ENCODE results near the gene TRANK1. TPM values are rescaled to one million over a fixed set of nuclear protein-coding genes. Genes with fewer than 3 reads are reported as not detected.
A peak's percentile ranks its signal among the peaks of the same experiment; 100 is the strongest.

Gene TRANK1
- total and polyA plus RNA-seq, 2 experiments from 2014 or later, result 1.8 to 6.7 TPM

DNA sequence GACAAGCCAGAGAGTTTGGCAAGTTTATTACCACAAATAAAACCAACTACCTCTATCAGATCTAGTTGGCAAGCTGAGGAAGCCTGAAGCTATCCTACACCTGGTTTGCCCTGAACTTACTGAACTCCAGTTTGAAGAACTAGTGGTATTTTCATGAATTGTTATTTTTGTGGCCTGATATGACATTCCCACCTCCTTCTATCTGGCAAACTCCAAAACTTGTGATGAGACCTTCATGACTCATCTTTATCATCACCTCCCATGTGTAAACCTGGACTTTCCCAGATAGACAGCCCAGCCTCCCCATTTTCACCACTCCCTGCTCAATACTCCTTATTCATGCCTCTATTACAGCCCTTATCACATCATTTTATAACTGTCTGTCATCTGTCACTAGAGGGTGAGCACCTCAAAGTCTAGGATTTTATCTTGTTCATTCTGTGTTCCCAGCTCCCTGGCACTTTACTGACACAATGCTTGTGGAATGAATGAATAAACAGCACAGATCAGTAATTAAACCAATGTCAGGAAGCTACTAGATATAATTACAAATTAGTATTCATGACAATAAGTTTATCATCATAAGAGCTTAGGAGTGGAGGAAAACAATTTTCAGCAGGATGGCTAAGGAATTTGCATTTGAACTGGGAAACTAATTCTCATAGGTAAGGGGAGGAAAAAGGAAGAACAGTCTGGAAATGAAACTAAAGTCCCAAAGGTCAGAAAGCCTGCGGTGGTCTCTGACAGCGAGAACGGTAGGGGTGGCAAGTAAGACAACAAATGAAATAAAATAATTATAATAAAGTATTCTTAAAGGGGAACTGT is 13.2 kb upstream of the TRANK1 start (continued):
- TF ChIP-seq, protein P1, sequence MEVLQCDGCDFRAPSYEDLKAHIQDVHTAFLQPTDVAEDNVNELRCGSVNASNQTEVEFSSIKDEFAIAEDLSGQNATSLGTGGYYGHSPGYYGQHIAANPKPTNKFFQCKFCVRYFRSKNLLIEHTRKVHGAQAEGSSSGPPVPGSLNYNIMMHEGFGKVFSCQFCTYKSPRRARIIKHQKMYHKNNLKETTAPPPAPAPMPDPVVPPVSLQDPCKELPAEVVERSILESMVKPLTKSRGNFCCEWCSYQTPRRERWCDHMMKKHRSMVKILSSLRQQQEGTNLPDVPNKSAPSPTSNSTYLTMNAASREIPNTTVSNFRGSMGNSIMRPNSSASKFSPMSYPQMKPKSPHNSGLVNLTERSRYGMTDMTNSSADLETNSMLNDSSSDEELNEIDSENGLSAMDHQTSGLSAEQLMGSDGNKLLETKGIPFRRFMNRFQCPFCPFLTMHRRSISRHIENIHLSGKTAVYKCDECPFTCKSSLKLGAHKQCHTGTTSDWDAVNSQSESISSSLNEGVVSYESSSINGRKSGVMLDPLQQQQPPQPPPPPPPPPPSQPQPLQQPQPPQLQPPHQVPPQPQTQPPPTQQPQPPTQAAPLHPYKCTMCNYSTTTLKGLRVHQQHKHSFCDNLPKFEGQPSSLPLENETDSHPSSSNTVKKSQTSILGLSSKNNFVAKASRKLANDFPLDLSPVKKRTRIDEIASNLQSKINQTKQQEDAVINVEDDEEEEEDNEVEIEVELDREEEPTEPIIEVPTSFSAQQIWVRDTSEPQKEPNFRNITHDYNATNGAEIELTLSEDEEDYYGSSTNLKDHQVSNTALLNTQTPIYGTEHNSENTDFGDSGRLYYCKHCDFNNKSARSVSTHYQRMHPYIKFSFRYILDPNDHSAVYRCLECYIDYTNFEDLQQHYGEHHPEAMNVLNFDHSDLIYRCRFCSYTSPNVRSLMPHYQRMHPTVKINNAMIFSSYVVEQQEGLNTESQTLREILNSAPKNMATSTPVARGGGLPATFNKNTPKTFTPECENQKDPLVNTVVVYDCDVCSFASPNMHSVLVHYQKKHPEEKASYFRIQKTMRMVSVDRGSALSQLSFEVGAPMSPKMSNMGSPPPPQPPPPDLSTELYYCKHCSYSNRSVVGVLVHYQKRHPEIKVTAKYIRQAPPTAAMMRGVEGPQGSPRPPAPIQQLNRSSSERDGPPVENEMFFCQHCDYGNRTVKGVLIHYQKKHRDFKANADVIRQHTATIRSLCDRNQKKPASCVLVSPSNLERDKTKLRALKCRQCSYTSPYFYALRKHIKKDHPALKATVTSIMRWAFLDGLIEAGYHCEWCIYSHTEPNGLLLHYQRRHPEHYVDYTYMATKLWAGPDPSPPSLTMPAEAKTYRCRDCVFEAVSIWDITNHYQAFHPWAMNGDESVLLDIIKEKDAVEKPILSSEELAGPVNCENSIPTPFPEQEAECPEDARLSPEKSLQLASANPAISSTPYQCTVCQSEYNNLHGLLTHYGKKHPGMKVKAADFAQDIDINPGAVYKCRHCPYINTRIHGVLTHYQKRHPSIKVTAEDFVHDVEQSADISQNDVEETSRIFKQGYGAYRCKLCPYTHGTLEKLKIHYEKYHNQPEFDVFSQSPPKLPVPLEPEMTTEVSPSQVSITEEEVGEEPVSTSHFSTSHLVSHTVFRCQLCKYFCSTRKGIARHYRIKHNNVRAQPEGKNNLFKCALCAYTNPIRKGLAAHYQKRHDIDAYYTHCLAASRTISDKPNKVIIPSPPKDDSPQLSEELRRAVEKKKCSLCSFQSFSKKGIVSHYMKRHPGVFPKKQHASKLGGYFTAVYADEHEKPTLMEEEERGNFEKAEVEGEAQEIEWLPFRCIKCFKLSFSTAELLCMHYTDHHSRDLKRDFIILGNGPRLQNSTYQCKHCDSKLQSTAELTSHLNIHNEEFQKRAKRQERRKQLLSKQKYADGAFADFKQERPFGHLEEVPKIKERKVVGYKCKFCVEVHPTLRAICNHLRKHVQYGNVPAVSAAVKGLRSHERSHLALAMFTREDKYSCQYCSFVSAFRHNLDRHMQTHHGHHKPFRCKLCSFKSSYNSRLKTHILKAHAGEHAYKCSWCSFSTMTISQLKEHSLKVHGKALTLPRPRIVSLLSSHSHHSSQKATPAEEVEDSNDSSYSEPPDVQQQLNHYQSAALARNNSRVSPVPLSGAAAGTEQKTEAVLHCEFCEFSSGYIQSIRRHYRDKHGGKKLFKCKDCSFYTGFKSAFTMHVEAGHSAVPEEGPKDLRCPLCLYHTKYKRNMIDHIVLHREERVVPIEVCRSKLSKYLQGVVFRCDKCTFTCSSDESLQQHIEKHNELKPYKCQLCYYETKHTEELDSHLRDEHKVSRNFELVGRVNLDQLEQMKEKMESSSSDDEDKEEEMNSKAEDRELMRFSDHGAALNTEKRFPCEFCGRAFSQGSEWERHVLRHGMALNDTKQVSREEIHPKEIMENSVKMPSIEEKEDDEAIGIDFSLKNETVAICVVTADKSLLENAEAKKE (CRISPR knock-in tag; IDR thresholded peaks at IDR 0.05), result no peak
- TF ChIP-seq STAT1 (IDR thresholded peaks at IDR 0.05; ENCODE audit: unreplicated experiment) (no peak), ZNF114 (CRISPR knock-in tag; IDR thresholded peaks at IDR 0.05) (no peak)

DNA sequence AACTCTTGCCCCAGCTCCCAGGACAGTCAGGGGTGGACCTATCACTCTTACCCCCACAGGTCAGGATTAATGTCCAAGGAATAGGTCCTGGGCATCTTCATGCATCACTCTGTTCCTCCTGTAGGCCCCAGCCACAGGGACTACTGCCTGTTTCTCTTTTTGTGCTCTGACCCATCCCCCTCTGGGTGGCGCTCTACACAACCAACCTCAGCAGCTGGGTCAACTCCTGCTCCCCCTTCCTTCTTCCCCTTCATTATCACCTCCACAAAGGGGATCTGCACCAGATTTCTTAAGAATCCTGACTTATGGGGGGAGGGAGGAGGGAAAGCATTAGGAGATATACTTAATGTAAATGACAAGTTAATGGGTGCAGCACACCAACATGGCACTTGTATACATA is 12.2 kb upstream of the TRANK1 start:
- Histone ChIP-seq H3K27ac (ENCODE audit: low read depth) (no peak overlapping the region), H3K27me3 (ENCODE audit: insufficient read depth) (no peaks in the 10 kb centered on the region), H3K4me3 (no peak overlapping the region), H3F3A (replicated peaks; ENCODE audit: low read depth) (no peaks in the 10 kb centered on the region), H3K4me2 (no peak overlapping the region), H3K9me2 (ENCODE audit: insufficient read depth) (peaks cover 3% of the 10 kb centered on the region; the same call in 1 of the 2 replicates), H3K4me1 (ENCODE audit: insufficient read depth) (no peaks in the 10 kb centered on the region), H4K20me1 (replicated peaks; ENCODE audit: insufficient read depth) (no peaks in the 10 kb centered on the region), H3K36me3 (ENCODE audit: insufficient read depth) (no peaks in the 10 kb centered on the region), H3K79me2 (replicated peaks; ENCODE audit: insufficient read depth) (no peaks in the 10 kb centered on the region), H2AFZ (no peak overlapping the region)
- H3K36me3 Mint-ChIP-seq (ENCODE audit: low read depth), result no peaks in the 10 kb centered on the region
- H3K4me1 Mint-ChIP-seq, result peaks cover 10% of the 10 kb centered on the region
- H3K27me3 Mint-ChIP-seq (ENCODE audit: insufficient read depth, low read depth, poor library complexity), result peaks cover 4% of the 10 kb centered on the region
- DNase-seq (ENCODE audit: low spot score) (peak; percentile 79), ATAC-seq (peak; percentile 74)
- H3K27ac Mint-ChIP-seq, result no peak overlapping the region
- TF ChIP-seq, protein P2, sequence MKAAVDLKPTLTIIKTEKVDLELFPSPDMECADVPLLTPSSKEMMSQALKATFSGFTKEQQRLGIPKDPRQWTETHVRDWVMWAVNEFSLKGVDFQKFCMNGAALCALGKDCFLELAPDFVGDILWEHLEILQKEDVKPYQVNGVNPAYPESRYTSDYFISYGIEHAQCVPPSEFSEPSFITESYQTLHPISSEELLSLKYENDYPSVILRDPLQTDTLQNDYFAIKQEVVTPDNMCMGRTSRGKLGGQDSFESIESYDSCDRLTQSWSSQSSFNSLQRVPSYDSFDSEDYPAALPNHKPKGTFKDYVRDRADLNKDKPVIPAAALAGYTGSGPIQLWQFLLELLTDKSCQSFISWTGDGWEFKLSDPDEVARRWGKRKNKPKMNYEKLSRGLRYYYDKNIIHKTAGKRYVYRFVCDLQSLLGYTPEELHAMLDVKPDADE (IDR thresholded peaks at IDR 0.05), result no peak
- TF ChIP-seq, protein P3, sequence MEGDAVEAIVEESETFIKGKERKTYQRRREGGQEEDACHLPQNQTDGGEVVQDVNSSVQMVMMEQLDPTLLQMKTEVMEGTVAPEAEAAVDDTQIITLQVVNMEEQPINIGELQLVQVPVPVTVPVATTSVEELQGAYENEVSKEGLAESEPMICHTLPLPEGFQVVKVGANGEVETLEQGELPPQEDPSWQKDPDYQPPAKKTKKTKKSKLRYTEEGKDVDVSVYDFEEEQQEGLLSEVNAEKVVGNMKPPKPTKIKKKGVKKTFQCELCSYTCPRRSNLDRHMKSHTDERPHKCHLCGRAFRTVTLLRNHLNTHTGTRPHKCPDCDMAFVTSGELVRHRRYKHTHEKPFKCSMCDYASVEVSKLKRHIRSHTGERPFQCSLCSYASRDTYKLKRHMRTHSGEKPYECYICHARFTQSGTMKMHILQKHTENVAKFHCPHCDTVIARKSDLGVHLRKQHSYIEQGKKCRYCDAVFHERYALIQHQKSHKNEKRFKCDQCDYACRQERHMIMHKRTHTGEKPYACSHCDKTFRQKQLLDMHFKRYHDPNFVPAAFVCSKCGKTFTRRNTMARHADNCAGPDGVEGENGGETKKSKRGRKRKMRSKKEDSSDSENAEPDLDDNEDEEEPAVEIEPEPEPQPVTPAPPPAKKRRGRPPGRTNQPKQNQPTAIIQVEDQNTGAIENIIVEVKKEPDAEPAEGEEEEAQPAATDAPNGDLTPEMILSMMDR (conservative IDR thresholded peaks at IDR 0.05; ENCODE audit: low read depth in 2 of 2), result peak; percentile 77 to 80
- no peaks in the 10 kb centered on the region for H3K9me3 Mint-ChIP-seq
- no peak overlapping the region for H3K4me3 Mint-ChIP-seq
